Stomach (tissue), 9 donors: ENCODE data around the gene RNF6. TPM values are rescaled to one million over a fixed set of nuclear protein-coding genes. Genes with fewer than 3 reads are reported as not detected.

Experiments used
- DNase-seq, 2 donors: peaks; one replicate each; pipeline versions ENCODE4 v3.0.0 to v3.0.0-alpha.2; 2013 to 2019
- H3K27ac ChIP-seq, 5 donors: fragments of 200-600 bp in 4 of 5; sonication (generic) in 4 of 5; one replicate each; pipeline ENCODE4 v1.5.1; 2013 to 2019; ENCODE audit warnings: mild to moderate bottlenecking in 1 of 5, moderate library complexity in 1 of 5
- H3K27me3 ChIP-seq, 3 donors: fragments of 200-600 bp; sonication (generic); one replicate each; pipeline ENCODE4 v1.5.1; 2017 to 2019; ENCODE audit warnings: mixed run types in 1 of 3
- H3K36me3 ChIP-seq, 4 donors: fragments of 200-600 bp; sonication (generic); 1 replicate in 3 of 4; 2 replicates in 1 of 4; pipeline ENCODE4 v1.5.1; 2016 to 2019
- H3K4me1 ChIP-seq, 4 donors: fragments of 200-600 bp; sonication (generic); one replicate each; pipeline ENCODE4 v1.5.1; 2016 to 2019
- H3K4me3 ChIP-seq, 4 donors: fragments of 200-600 bp; sonication (generic) in 3 of 4; one replicate each; pipeline ENCODE4 v1.5.1; 2016 to 2019; ENCODE audit warnings: mild to moderate bottlenecking in 1 of 4
- H3K9me3 ChIP-seq, 4 donors: fragments of 200-600 bp; sonication (generic); one replicate each; pipeline ENCODE4 v1.5.1; 2016 to 2019
- EP300 ChIP-seq: sonication (generic); formaldehyde crosslinking; IDR thresholded peaks from one replicate; pipeline ENCODE4 v1.6.1; 2017; ENCODE audit warnings: antibody characterized with exemption
- POLR2A ChIP-seq, 4 donors: fragments of 450-650 bp; IDR thresholded peaks; one replicate each; pipeline ENCODE4 v1.6.1; 2016; ENCODE audit warnings: antibody characterized with exemption in 4 of 4, control low read depth in 2 of 4, mild to moderate bottlenecking in 1 of 4, moderate library complexity in 1 of 4
- POLR2AphosphoS5 ChIP-seq, 3 donors: sonication (generic); formaldehyde crosslinking; IDR thresholded peaks; one replicate each; pipeline ENCODE4 v1.6.1; 2016; ENCODE audit warnings: antibody characterized with exemption in 3 of 3
- WGBS, 5 donors: extraction: QIAGEN DNeasy Blood & Tissue Kit in 3 of 5; methylation state at CpG; one replicate each; pipeline versions ENCODE4 v1.1.5 to v1.1.7; 2013 to 2018; 5-methylcytosine and 5-hydroxymethylcytosine counted together
- intact Hi-C: fragments of 100-400 bp; cut with DNase I; formaldehyde crosslinking; loops from one replicate; pipeline ENCODE4 v1.15.1; 2023; ENCODE audit warnings: low total_unique reads
- polyA plus RNA-seq, 3 donors: library from polyadenylated mRNA; stranded (reverse); fragments of 200-250 nt; gene quantifications; one replicate each; pipeline ENCODE4 v1.2.3, GENCODE V29; 2013
- total RNA-seq, 5 donors: library from RNA; depleted of rRNA; stranded (reverse); fragments of >200 nt; gene quantifications; one replicate each; pipeline versions ENCODE4 v1.1.0 to v1.2.3, GENCODE V29; 2014 to 2016
- TF ChIP-seq, protein P1 (sequence below), 7 experiments: fragments of 450-650 bp in 4 of 7; fragments of 200-600 bp in 3 of 7; sonication (generic) in 3 of 7; IDR thresholded peaks; one replicate each; pipeline ENCODE4 v1.5.1; 2016 to 2019; ENCODE audit warnings: antibody characterized with exemption in 7 of 7, control low read depth in 2 of 7, mild to moderate bottlenecking in 1 of 7
- donor health status: healthy with polysubstance abuse.
- donor health status: Bipolar disorder and iron deficiency.
- donor health status: healthy.

The RNF6 gene
- total and polyA plus RNA-seq, 8 donors: 5.2 to 27.7 (median 14.1) TPM

GRCh38 chr13:26185720-26186117, 36.4 kb downstream of the RNF6 start:
- 25 to 33% (median 26%) methylated on average over 8 of the region's 8 CpGs for WGBS, 5 donors
- no peaks in the 10 kb centered on the region for H3K27me3 ChIP-seq
- peaks cover 13 to 27% (median 22%) of the 10 kb centered on the region in 4 donors for H3K4me1 ChIP-seq
- H3K27ac ChIP-seq: peak overlapping the region; percentile 78 to 89 (median 87)
- no peaks in the 10 kb centered on the region for H3K9me3 ChIP-seq
- peak overlapping the region; percentile 63 to 85 (median 71) for H3K4me3 ChIP-seq
- H3K36me3 ChIP-seq: no peaks in the 10 kb centered on the region
- DNase-seq: no peak
- intact Hi-C loops: loop anchor here (5.0 kb wide), 1 partner anchor 512 kb away; no protein-coding TSS in a partner anchor
- TF ChIP-seq, protein P1, sequence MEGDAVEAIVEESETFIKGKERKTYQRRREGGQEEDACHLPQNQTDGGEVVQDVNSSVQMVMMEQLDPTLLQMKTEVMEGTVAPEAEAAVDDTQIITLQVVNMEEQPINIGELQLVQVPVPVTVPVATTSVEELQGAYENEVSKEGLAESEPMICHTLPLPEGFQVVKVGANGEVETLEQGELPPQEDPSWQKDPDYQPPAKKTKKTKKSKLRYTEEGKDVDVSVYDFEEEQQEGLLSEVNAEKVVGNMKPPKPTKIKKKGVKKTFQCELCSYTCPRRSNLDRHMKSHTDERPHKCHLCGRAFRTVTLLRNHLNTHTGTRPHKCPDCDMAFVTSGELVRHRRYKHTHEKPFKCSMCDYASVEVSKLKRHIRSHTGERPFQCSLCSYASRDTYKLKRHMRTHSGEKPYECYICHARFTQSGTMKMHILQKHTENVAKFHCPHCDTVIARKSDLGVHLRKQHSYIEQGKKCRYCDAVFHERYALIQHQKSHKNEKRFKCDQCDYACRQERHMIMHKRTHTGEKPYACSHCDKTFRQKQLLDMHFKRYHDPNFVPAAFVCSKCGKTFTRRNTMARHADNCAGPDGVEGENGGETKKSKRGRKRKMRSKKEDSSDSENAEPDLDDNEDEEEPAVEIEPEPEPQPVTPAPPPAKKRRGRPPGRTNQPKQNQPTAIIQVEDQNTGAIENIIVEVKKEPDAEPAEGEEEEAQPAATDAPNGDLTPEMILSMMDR (IDR thresholded peaks at IDR 0.05): no peak
- TF ChIP-seq POLR2A (IDR thresholded peaks at IDR 0.05) (no peak), POLR2AphosphoS5 (IDR thresholded peaks at IDR 0.05) (no peak), EP300 (no peak)

DNA sequence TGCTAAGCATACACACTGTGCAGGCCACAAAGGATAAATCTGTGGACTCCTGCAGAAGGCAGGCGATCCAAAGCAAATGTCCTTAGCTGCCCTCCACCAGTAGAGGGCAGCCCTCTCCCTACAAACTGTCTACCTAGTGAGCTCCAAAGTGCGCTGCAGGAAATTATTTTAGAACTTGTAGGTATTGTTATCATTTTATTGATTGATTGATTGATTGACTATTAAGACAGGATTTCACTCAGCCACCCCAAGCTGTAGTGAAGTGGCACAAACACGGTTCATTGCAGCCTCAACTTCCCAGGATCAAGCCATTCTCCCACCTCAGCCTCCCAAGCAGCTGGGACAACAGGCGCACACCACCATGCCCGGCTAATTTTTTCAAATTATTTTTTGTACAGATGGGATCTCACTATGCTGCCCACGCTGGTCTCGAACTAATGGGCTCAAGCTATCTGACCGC, 37.3 kb downstream of the RNF6 start:
- Histone ChIP-seq H3K27me3 (no peaks in the 10 kb centered on the region), H3K4me3 (no peak overlapping the region), H3K27ac (no peak overlapping the region), H3K4me1 (peaks cover 13 to 27% (median 22%) of the 10 kb centered on the region in 4 donors), H3K9me3 (no peaks in the 10 kb centered on the region), H3K36me3 (no peaks in the 10 kb centered on the region)
- 48 to 54% (median 54%) methylated on average over 8 of the region's 8 CpGs for WGBS, 5 donors
- peak; percentile 69 to 90 for DNase-seq
- intact Hi-C loops: loop anchor here (5.0 kb wide), 2 partner anchors 317 to 512 kb away; no protein-coding TSS in a partner anchor
- TF ChIP-seq POLR2A (IDR thresholded peaks at IDR 0.05): no peak
- TF ChIP-seq, protein P1 (IDR thresholded peaks at IDR 0.05): peak in 6 of 7 experiments; percentile 14 to 93 (median 82)

DNA sequence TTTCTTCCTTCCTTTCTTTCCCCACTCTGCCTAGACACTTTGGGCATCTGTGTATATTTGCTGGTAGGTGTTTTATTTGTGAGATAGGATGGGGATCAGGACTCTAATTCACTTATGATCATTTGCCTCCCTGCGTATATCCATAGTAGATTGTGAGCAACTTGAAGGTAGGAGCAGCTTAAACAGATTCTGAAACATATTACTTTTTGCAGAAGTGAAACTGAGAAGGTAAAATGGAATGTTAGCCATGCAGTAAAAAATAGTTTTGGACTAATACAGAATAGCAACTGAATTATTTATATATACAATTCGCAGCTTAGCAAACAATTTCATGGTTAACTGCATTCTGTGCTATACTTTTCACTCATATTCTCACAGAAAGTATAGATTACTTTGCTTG, 38.7 kb downstream of the RNF6 start:
- TF ChIP-seq EP300: no peak

GRCh38 chr13:26179344-26179743, 42.8 kb downstream of the RNF6 start:
- WGBS, 5 donors: 55 to 70% (median 59%) methylated on average over 2 of the region's 2 CpGs
- TF ChIP-seq, protein P1 (IDR thresholded peaks at IDR 0.05): no peak
- TF ChIP-seq POLR2AphosphoS5 (IDR thresholded peaks at IDR 0.05) (no peak), POLR2A (IDR thresholded peaks at IDR 0.05) (no peak), EP300 (no peak)
- Histone ChIP-seq H3K4me3 (no peak overlapping the region), H3K9me3 (no peaks in the 10 kb centered on the region), H3K27ac (no peak overlapping the region), H3K27me3 (no peaks in the 10 kb centered on the region), H3K4me1 (no peaks in the 10 kb centered on the region), H3K36me3 (no peaks in the 10 kb centered on the region)
- DNase-seq: no peak
- intact Hi-C loops: no loop called here

More for the DNA sequence above, 38.7 kb downstream of the RNF6 start:
- Histone ChIP-seq H3K9me3 (no peaks in the 10 kb centered on the region), H3K27ac (no peak overlapping the region), H3K27me3 (no peaks in the 10 kb centered on the region), H3K36me3 (no peaks in the 10 kb centered on the region), H3K4me3 (no peak overlapping the region), H3K4me1 (peaks cover 13 to 27% (median 22%) of the 10 kb centered on the region in 4 donors)
- intact Hi-C loops: loop anchor here (5.0 kb wide), 1 partner anchor 319 kb away; no protein-coding TSS in a partner anchor
- DNase-seq: no peak
- WGBS, 5 donors: 89 to 93% (median 92%) methylated on average over 2 of the region's 2 CpGs

DNA sequence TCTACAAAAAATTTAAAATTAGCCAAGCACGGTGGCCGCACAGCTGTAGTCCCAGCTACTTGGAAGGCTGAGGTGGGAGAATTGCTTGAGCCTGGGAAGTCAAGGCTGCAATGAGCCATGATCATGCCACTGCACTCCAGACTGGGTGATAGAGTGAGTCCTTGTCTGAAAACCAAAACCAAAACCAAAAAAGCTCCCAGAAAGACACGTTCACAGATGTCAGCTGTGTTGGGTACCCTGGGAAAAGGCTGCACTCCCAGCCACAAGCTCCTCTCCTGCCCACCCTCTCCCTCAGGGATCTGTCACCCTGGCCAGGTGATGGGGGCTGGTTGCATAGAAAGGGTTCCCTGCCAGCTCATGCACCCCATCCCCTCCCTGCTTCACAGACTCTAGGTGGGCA, 53.3 kb downstream of the RNF6 start:
- no peak for TF ChIP-seq POLR2A (IDR thresholded peaks at IDR 0.05)
- H3K9me3 ChIP-seq: no peaks in the 10 kb centered on the region

More for the DNA sequence above, 53.3 kb downstream of the RNF6 start:
- Histone ChIP-seq H3K4me1 (no peaks in the 10 kb centered on the region), H3K36me3 (no peaks in the 10 kb centered on the region), H3K27ac (no peak overlapping the region), H3K27me3 (no peaks in the 10 kb centered on the region), H3K4me3 (no peak overlapping the region)
- WGBS, 5 donors: 74 to 90% (median 82%) methylated on average over 3 of the region's 3 CpGs
- intact Hi-C loops: no loop called here
- DNase-seq: no peak
